ENCODE data around the gene HDAC2.

Gene HDAC2

DNA sequence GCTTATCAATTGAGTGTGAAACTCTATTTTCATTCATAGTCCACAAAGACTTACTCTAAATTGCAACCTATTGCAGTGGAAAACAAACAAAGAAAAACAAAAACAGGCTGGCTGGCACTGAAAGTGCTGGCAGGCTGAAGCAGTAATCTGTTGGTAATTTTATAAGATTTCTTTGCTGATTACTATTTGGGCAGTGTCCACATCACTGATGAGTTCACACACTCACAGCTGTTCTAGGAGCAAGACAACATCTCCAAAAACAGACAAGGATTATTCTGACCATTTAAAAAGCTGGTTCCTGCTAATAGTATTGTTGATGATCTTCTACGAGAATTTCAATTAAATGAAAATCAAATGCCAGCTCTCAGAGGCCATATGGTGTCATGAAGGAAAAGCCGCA lies 86.9 kb downstream of the HDAC2 start:
- in situ Hi-C loops (cut with HindIII; ENCODE audit: low pct_ligation_motif_present, low pct_unique_long_range_greater_than_20kb, low sequenced_read_pairs): no loop called here
- DNase-seq: no peak

Measured in ACHN (cell line).